Measurements from ENCODE around the gene MSMB. TPM values are rescaled to one million over a fixed set of nuclear protein-coding genes. Genes with fewer than 3 reads are reported as not detected.
"Not testable (repeated sequence)": the region's sequence is repeated elsewhere in the genome, so short reads cannot be mapped to it uniquely, and the experiment has no call there.

Gene MSMB
- total RNA-seq, 1 donor from 2014 or later, result not detected

DNA sequence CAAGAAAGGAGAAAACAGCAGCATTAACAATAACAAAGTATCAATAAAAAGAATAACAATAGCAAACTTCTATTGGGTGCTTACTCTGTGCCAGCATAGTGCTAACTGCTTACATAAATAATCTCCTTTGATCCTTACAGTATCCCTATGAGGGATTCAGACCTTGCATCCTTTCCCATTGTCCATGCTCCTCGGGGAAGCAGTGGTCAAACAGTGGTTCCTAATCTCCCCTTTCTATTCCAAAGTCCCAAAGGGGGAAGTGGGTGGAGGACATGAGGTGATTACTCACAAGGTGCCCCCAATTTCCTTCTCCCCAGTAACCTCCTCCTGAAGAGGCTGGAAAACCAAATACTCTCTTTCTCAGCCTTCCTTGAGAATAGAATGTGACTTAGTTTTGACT is 22.0 kb upstream of the MSMB start:
- no peaks in the 10 kb centered on the region for H3K36me3 Mint-ChIP-seq (ENCODE audit: low read depth)
- TF ChIP-seq, protein P1, sequence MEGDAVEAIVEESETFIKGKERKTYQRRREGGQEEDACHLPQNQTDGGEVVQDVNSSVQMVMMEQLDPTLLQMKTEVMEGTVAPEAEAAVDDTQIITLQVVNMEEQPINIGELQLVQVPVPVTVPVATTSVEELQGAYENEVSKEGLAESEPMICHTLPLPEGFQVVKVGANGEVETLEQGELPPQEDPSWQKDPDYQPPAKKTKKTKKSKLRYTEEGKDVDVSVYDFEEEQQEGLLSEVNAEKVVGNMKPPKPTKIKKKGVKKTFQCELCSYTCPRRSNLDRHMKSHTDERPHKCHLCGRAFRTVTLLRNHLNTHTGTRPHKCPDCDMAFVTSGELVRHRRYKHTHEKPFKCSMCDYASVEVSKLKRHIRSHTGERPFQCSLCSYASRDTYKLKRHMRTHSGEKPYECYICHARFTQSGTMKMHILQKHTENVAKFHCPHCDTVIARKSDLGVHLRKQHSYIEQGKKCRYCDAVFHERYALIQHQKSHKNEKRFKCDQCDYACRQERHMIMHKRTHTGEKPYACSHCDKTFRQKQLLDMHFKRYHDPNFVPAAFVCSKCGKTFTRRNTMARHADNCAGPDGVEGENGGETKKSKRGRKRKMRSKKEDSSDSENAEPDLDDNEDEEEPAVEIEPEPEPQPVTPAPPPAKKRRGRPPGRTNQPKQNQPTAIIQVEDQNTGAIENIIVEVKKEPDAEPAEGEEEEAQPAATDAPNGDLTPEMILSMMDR (IDR thresholded peaks at IDR 0.05), result no peak
- H3K27ac Mint-ChIP-seq, result no peak overlapping the region
- H3K4me3 Mint-ChIP-seq, result no peak overlapping the region
- intact Hi-C loops (cut with micrococcal nuclease), result no loop called here
- ATAC-seq (ENCODE audit: low read depth), result no peak
- no peaks in the 10 kb centered on the region for H3K4me1 Mint-ChIP-seq
- DNase-seq, result no peak
- ChIA-PET POLR2A (no interaction called here), CTCF (no interaction called here)
- no peaks in the 10 kb centered on the region for H3K27me3 Mint-ChIP-seq
- no peaks in the 10 kb centered on the region for H3K9me3 Mint-ChIP-seq

DNA sequence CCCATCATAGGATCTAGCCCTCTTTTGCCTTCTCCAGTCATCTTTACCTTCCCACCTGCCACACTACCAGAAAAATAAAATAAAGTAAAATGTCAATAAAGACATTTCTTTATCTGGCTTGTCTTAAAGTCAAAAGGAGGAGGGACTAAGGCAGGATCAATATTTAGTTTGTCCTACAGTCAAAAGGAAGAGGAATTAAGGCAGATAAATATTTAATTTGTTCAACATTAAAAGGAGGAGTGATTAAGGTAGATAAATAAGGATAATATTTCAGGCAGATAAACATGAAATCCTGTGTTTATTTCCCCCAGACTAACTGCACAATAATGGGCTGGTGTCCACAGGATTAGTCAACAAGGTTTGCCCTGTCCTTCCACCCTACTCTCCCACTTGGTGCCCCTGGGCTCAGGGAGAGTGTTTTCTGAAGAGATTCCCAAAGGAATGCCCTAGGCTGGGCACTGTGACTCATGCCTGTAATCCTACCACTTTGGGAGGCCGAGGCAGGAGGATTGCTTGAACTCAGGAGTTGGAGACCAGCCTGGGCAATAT is 18.3 kb upstream of the MSMB start:
- H3K9me3 Mint-ChIP-seq, result no peaks in the 10 kb centered on the region
- intact Hi-C loops (cut with micrococcal nuclease), result no loop called here
- peaks cover 6% of the 10 kb centered on the region for H3K27me3 Mint-ChIP-seq
- TF ChIP-seq, protein P1 (IDR thresholded peaks at IDR 0.05), result no peak
- no peaks in the 10 kb centered on the region for H3K36me3 Mint-ChIP-seq (ENCODE audit: low read depth)
- ChIA-PET CTCF (no interaction called here), POLR2A (no interaction called here)
- DNase-seq (no peak), ATAC-seq (ENCODE audit: low read depth) (no peak)
- no peaks in the 10 kb centered on the region for H3K4me1 Mint-ChIP-seq
- H3K4me3 Mint-ChIP-seq, result no peak overlapping the region
- no peak overlapping the region for H3K27ac Mint-ChIP-seq

DNA sequence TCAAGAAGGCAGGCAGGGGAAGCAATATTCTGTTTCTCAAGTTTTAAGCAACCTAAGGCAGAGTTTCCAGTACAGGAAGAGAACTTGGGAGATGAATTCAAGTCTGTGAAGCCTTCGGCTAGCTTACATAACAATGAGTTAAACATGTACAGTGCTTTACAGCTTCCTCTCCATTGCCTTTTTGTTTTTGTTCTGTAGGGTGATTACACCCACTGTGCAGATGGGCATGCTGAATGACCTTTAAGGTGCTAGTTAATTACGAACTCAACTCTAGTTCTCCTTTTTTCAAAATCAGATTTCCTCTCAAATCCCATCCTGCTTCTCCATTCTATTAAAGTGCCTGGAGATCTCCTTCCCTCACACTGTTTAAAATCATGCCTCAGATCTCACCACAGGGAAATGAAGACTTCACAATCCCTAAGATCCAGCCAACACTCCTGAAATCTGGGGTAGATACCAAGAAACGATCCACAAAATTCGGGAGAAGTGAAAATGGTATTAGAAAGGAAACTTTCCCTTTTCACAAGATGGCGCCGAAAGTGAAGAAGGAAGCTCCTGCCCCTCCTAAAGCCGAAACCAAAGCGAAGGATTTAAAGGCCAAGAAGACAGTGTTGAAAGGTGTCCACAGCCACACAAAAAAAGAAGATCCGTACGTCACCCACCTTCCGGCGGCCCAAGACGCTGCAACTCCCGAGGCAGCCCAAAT is 16.8 kb upstream of the MSMB start:
- no peak overlapping the region for H3K4me3 Mint-ChIP-seq
- DNase-seq, result no peak
- ChIA-PET POLR2A (no interaction called here), CTCF (no interaction called here)
- no peaks in the 10 kb centered on the region for H3K36me3 Mint-ChIP-seq (ENCODE audit: low read depth)
- no peaks in the 10 kb centered on the region for H3K9me3 Mint-ChIP-seq
- no peak overlapping the region for H3K27ac Mint-ChIP-seq
- peaks cover 6% of the 10 kb centered on the region for H3K27me3 Mint-ChIP-seq
- TF ChIP-seq, protein P1 (IDR thresholded peaks at IDR 0.05), result no peak
- no peak for ATAC-seq (ENCODE audit: low read depth)
- H3K4me1 Mint-ChIP-seq, result no peaks in the 10 kb centered on the region
- intact Hi-C loops (cut with micrococcal nuclease), result no loop called here

DNA sequence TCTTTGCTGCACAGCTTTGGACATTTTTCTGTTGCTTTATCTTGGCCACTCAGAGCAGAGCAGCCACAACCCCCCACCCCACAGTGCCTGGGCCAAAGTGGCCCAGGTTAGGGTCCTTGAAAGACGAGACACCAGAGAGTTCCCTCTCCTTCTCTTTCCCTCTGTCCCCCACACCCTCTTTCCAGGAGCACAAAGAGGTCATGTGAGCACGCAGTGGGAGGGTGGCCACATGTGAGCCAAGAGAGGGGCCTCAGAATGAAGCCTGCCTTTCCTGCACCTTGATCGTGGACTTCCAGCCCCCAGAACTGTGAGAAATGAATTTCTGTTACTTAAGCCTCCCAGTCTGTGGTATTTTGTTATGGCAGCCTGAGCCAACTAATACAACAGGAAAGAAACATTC is 14.6 kb upstream of the MSMB start:
- ChIA-PET CTCF (no interaction called here), POLR2A (no interaction called here)
- H3K9me3 Mint-ChIP-seq, result peaks cover 8% of the 10 kb centered on the region
- ATAC-seq (ENCODE audit: low read depth) (no peak), DNase-seq (no peak)
- intact Hi-C loops (cut with micrococcal nuclease), result no loop called here
- H3K27me3 Mint-ChIP-seq, result peaks cover 6% of the 10 kb centered on the region
- no peak overlapping the region for H3K4me3 Mint-ChIP-seq
- H3K36me3 Mint-ChIP-seq (ENCODE audit: low read depth), result no peaks in the 10 kb centered on the region
- TF ChIP-seq, protein P1 (IDR thresholded peaks at IDR 0.05), result no peak
- no peaks in the 10 kb centered on the region for H3K4me1 Mint-ChIP-seq
- H3K27ac Mint-ChIP-seq, result no peak overlapping the region

DNA sequence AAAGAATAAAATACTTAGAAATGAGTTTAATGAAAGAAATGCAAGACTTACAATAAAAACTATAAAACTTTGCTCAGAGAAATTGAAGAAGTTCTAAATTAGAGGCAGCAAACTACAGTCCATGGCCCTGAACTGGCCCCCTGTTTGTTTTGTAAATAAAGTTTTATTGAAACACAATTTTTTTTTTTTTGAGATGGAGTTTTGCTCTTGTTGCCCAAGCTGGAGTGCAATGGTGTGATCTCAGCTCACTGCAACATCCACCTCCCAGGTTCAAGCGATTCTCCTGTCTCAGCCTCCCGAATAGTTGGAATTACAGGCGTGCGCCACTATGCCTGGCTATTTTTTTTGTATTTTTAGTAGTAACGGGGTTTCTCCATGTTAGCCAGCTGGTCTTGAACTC is 11.9 kb upstream of the MSMB start:
- H3K9me3 Mint-ChIP-seq; H3K27ac Mint-ChIP-seq; DNase-seq; ATAC-seq (ENCODE audit: low read depth); H3K4me1 Mint-ChIP-seq; CTCF ChIA-PET; H3K36me3 Mint-ChIP-seq (ENCODE audit: low read depth); POLR2A ChIA-PET; H3K4me3 Mint-ChIP-seq; H3K27me3 Mint-ChIP-seq; intact Hi-C loops (cut with micrococcal nuclease): not testable (repeated sequence)

DNA sequence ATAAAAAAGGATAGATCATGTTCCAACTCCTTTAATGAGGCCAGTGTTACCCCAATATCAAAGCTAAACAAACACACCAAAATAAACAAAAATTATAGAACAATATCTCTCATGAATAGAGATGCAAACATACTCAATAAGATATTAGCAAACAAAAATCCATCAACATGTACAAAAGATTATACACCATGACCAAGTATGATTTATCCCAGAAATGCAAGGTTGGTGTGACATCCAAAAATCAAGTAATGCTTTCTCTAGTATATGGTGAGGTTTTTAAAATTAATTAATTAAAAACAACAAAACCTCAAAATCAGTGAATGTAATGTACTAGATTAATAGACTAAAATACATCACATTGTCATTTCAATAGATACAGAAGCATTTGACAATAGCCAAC is 11.0 kb upstream of the MSMB start:
- Mint-ChIP-seq H3K4me3 (no peak overlapping the region), H3K4me1 (no peaks in the 10 kb centered on the region)
- CTCF ChIA-PET, result no interaction called here

More for the DNA sequence above, 11.0 kb upstream of the MSMB start:
- Mint-ChIP-seq H3K27ac (no peak overlapping the region), H3K36me3 (ENCODE audit: low read depth) (no peaks in the 10 kb centered on the region), H3K27me3 (peaks cover 10% of the 10 kb centered on the region), H3K9me3 (peaks cover 8% of the 10 kb centered on the region)
- POLR2A ChIA-PET, result no interaction called here
- DNase-seq (no peak), ATAC-seq (ENCODE audit: low read depth) (no peak)
- intact Hi-C loops (cut with micrococcal nuclease), result no loop called here
- TF ChIP-seq, protein P1 (IDR thresholded peaks at IDR 0.05), result no peak
